Right cardiac atrium (tissue), 5 donors: ENCODE measurements around the gene NFATC2. TPM values are rescaled to one million over a fixed set of nuclear protein-coding genes. Genes with fewer than 3 reads are reported as not detected.

ENCODE experiments used
- ATAC-seq, 2 donors: fragments of 200-7000 bp; cut with Tn5 transposase; one replicate each; pipeline versions ENCODE4 v1.8.0 to v1.9.1; 2020; ENCODE audit warnings: moderate library complexity in 2 of 2, mild to moderate bottlenecking in 1 of 2
- DNase-seq, 3 donors: peaks; one replicate each; pipeline ENCODE4 v3.0.0-alpha.2; 2020
- H3K27ac ChIP-seq: one replicate; pipeline ENCODE4 v1.5.1; 2013; ENCODE audit warnings: mild to moderate bottlenecking, low read length, control low read depth, moderate library complexity
- H3K27me3 ChIP-seq: one replicate; pipeline ENCODE4 v1.6.1; 2013; ENCODE audit not compliant: control insufficient read depth, insufficient read depth
- H3K4me1 ChIP-seq: one replicate; pipeline ENCODE4 v1.6.1; 2013; ENCODE audit warnings: low read length; ENCODE audit not compliant: control insufficient read depth, insufficient read depth
- H3K4me3 ChIP-seq: one replicate; pipeline ENCODE4 v1.5.1; 2013; ENCODE audit warnings: low read length, control low read depth
- H3K9me3 ChIP-seq: one replicate; pipeline ENCODE4 v1.6.1; 2013; ENCODE audit warnings: low read length; ENCODE audit not compliant: control insufficient read depth
- WGBS: extraction: QIAGEN DNeasy Blood & Tissue Kit; methylation state at CpG from one replicate; pipeline ENCODE4 v1.1.7; 2013; 5-methylcytosine and 5-hydroxymethylcytosine counted together
- intact Hi-C, 4 donors: fragments of 100-400 bp; cut with DNase I; formaldehyde crosslinking; loops; one replicate each; pipeline versions ENCODE4 v1.11.0 to v1.14.0; 2022 to 2023
- microRNA-seq, 2 donors: library from miRNA; unstranded; fragments of <30 nt; microRNA quantifications; one replicate each; pipeline ENCODE4 v1.2.0, GENCODE V29; 2020 to 2021
- polyA plus RNA-seq: library from polyadenylated mRNA; stranded (reverse); fragments of 200-250 nt; gene quantifications from one replicate; pipeline ENCODE4 v1.2.3, GENCODE V29; 2013
- total RNA-seq, 4 donors: library from RNA; stranded (reverse); fragmentation: NEBNext Ultra II Directional; extraction: Animal tissue kit (Norgen Biotek cat#: 25700); gene quantifications; one replicate each; pipeline ENCODE4 v1.2.1, GENCODE V29; 2021
- donor health status: healthy with polysubstance abuse.
- donor health status: DM: no; HTN: yes; CAD: no.
- donor health status: DM: no; HTN: no; CAD: no.
- donor health status: DM: no; HTN: yes; CAD: no; lungs with severe emphysema.
- donor health status: DM: yes; HTN: yes; CAD: no.

NFATC2 gene
- total and polyA plus RNA-seq, 5 donors = 2.8 to 13.3 (median 8.2) TPM

GRCh38 chr20:51342510-51343236 lies 199.8 kb downstream of the NFATC2 start:
- no peaks in the 10 kb centered on the region for H3K9me3 ChIP-seq
- H3K4me1 ChIP-seq = no peaks in the 10 kb centered on the region
- intact Hi-C loops = no loop called here

GRCh38 chr20:51341581-51341980 lies 200.9 kb downstream of the NFATC2 start:
- DNase-seq (no peak), ATAC-seq (peak in 1 of 2 donors; percentile 19)
- no peak overlapping the region for H3K4me3 ChIP-seq
- no peaks in the 10 kb centered on the region for H3K4me1 ChIP-seq
- 40% methylated on average over 3 of the region's 3 CpGs for WGBS
- H3K27me3 ChIP-seq = no peaks in the 10 kb centered on the region
- no peak overlapping the region for H3K27ac ChIP-seq
- H3K9me3 ChIP-seq = no peaks in the 10 kb centered on the region
- intact Hi-C loops = no loop called here

More at GRCh38 chr20:51342510-51343236, 199.8 kb downstream of the NFATC2 start:
- H3K27ac ChIP-seq = no peak overlapping the region
- WGBS = 86% methylated on average over 8 of the region's 8 CpGs
- DNase-seq = no peak
- H3K4me3 ChIP-seq = no peak overlapping the region
- H3K27me3 ChIP-seq = no peaks in the 10 kb centered on the region
- ATAC-seq = no peak

- DNase-seq (no peak), ATAC-seq (no peak)
- intact Hi-C loops = no loop called here
- Histone ChIP-seq H3K27ac (no peak overlapping the region), H3K4me1 (no peaks in the 10 kb centered on the region), H3K4me3 (no peak overlapping the region), H3K9me3 (no peaks in the 10 kb centered on the region), H3K27me3 (no peaks in the 10 kb centered on the region)
Measured at GRCh38 chr20:51340451-51340840, 202.1 kb downstream of the NFATC2 start.

- WGBS = 36% methylated on average over 2 of the region's 2 CpGs
- intact Hi-C loops = no loop called here
- Histone ChIP-seq H3K4me1 (no peaks in the 10 kb centered on the region), H3K27me3 (no peaks in the 10 kb centered on the region), H3K4me3 (no peak overlapping the region), H3K9me3 (no peaks in the 10 kb centered on the region), H3K27ac (no peak overlapping the region)
- ATAC-seq (no peak), DNase-seq (no peak)
Measured at GRCh38 chr20:51339721-51340450, 202.6 kb downstream of the NFATC2 start.

GRCh38 chr20:51338692-51339440 lies 203.7 kb downstream of the NFATC2 start:
- 91% methylated on average over 5 of the region's 5 CpGs for WGBS
- Histone ChIP-seq H3K27me3 (no peaks in the 10 kb centered on the region), H3K4me3 (no peak overlapping the region), H3K9me3 (no peaks in the 10 kb centered on the region), H3K4me1 (no peaks in the 10 kb centered on the region), H3K27ac (no peak overlapping the region)
- ATAC-seq = no peak
- DNase-seq = no peak
- intact Hi-C loops = no loop called here

GRCh38 chr20:51337126-51337805 lies 205.3 kb downstream of the NFATC2 start:
- WGBS = 86% methylated on average over 3 of the region's 3 CpGs

More at GRCh38 chr20:51337126-51337805, 205.3 kb downstream of the NFATC2 start:
- intact Hi-C loops = no loop called here
- Histone ChIP-seq H3K4me1 (no peaks in the 10 kb centered on the region), H3K4me3 (no peak overlapping the region), H3K27ac (no peak overlapping the region), H3K27me3 (no peaks in the 10 kb centered on the region), H3K9me3 (no peaks in the 10 kb centered on the region)
- ATAC-seq = no peak
- DNase-seq = no peak

Small RNA genes lying within 50 kb of the gene (microRNA-seq; reads per million reads assigned to microRNA genes)
- 0.42 to 2.1 reads per million in 2 donors for gene MIR3194

Other genes starting within 250 kb of the NFATC2 start
- 10 to 100 TPM; 18.4 to 23.9 (median 19.9) TPM for gene ATP9A, start 225.7 kb upstream of the NFATC2 start, total RNA-seq
- 6.2 TPM for gene ATP9A, start 225.7 kb upstream of the NFATC2 start, polyA plus RNA-seq